Left lobe of liver (tissue), 2 donors: ENCODE data around the gene MTFMT. TPM values are rescaled to one million over a fixed set of nuclear protein-coding genes. Genes with fewer than 3 reads are reported as not detected.
A peak's percentile ranks its signal among the peaks of the same experiment; 100 is the strongest.
"Not testable (repeated sequence)": the region's sequence is repeated elsewhere in the genome, so short reads cannot be mapped to it uniquely, and the experiment has no call there.

ENCODE experiments used
- ATAC-seq: fragments of 200-7000 bp; cut with Tn5 transposase; one replicate; pipeline ENCODE4 v1.9.1; 2020; ENCODE audit warnings: mild to moderate bottlenecking, moderate library complexity
- DNase-seq: peaks from one replicate; pipeline ENCODE4 v3.0.0-alpha.2; 2020; ENCODE audit warnings: low spot score
- total RNA-seq: library from RNA; stranded (reverse); gene quantifications from one replicate; pipeline ENCODE4 v1.2.1, GENCODE V29; 2021
- donor health status: DM: no; HTN: no; CAD: no; lungs with moderate emphysema.
- donor health status: DM: no; HTN: yes; CAD: no.

MTFMT gene
- total RNA-seq = 9.9 TPM

DNA sequence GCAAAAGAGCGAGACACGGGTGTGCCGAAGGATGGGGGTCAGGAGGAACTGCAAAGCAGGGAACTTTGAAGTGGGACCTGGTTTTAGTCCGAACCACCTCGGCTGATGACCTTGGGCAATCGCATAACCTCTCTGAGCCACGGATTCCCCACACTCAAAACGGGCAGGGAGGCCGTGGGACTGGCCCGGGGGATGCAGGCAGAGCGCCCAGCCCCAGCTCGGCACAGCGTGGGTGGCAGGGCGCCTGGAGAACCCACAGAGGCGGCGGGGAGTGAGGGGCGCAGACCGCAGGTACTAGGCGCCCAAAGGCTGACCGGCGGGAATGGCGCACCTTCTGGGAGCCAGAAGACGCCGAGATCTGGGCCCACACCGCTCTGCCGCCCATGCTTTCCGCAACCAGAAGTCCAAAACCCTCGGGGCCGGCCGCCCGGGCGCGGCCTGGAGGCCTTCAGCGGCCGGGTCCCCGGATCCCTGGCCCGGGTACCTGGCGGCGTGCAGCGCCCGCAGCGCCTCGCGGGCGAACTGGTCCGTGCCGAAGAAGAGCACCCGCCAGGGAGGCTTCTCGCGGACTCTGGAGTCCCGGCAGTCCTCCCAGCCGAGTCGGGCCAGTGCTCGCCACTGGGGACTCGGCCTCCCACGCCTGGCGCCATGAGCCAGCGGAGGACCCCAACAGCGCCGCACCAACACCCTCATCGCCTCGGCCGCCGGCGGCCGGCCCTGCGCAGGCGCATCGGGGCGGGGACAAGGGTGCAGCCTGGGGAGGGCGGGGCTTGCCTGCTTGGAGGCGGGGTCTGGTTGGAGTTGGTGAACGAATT is at the start of gene MTFMT:
TSS of gene MTFMT (minus strand) at position 719 of the 815 bp plus-strand sequence. CDS start at position 693, 26 bp downstream.
- DNase-seq (peak; percentile 93), ATAC-seq (peak; percentile 83)

DNA sequence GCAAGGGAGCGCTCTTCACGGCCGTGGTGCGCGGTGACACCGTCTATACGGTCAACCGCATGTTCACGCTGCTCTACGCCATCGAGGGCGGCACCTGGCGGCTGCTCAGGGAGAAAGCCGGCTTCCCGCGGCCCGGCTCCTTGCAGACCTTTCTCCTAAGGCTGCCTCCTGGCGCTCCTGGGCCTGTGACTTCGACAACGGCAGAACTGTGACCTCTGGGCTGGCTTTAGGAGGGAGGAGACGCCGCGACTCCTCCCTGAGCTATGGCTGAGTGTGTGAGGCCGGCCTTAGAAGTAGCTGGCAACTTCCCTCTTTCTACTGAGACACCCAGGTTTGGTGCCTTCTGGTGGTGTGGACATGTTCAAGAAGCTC is 48.5 kb upstream of the MTFMT start:
- no peak for DNase-seq
- ATAC-seq = peak; percentile 81

DNA sequence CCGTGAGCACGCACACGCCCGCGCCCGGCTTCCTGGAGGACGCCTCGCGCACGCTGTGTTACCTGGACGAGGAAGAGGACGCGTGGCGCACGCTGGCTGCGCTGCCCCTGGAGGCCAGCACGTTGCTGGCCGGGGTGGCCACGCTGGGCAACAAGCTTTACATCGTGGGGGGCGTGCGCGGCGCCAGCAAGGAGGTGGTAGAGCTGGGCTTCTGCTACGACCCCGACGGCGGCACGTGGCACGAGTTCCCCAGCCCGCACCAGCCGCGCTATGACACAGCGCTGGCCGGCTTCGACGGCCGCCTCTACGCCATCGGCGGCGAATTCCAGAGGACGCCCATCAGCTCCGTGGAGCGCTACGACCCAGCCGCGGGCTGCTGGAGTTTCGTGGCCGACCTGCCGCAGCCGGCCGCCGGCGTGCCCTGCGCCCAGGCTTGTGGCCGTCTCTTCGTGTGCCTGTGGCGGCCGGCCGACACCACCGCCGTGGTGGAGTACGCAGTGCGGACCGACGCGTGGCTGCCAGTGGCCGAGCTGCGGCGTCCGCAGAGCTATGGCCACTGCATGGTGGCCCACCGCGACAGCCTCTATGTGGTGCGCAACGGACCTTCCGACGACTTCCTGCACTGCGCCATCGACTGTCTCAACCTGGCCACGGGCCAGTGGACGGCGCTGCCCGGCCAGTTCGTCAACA is 48.0 kb upstream of the MTFMT start:
- no peak for DNase-seq
- ATAC-seq = no peak

DNA sequence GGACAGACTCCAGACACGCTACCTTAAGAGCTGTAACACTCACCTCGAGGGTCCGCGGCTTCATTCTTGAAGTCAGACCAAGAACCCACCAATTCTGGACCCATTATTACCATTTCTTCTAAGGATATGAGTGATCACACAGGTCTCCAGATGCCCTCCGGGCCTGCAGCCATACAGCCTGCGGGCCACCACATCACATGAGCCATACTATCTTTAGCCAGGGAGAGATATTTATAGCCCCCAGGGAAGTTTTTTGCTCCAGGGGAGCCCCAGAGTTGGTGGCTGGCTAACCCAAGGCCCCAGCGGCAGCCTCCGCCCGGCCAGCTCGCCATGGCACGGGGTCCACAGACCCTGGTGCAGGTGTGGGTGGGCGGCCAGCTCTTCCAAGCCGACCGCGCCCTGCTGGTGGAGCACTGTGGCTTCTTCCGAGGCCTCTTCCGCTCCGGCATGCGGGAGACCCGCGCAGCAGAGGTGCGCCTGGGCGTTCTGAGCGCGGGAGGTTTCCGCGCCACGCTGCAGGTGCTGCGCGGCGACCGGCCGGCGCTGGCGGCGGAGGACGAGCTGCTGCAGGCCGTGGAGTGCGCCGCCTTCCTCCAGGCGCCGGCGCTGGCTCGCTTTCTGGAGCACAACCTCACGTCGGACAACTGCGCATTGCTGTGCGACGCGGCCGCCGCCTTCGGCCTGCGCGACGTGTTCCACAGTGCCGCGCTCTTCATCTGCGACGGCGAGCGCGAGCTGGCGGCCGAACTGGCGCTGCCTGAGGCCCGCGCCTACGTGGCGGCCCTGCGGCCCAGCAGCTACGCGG is 47.2 kb upstream of the MTFMT start, which contains the start of gene KBTBD13:
TSS of gene KBTBD13 (plus strand) at position 261 of the 805 bp plus-strand sequence. CDS start at position 331, 70 bp downstream.
- ATAC-seq (no peak), DNase-seq (no peak)

DNA sequence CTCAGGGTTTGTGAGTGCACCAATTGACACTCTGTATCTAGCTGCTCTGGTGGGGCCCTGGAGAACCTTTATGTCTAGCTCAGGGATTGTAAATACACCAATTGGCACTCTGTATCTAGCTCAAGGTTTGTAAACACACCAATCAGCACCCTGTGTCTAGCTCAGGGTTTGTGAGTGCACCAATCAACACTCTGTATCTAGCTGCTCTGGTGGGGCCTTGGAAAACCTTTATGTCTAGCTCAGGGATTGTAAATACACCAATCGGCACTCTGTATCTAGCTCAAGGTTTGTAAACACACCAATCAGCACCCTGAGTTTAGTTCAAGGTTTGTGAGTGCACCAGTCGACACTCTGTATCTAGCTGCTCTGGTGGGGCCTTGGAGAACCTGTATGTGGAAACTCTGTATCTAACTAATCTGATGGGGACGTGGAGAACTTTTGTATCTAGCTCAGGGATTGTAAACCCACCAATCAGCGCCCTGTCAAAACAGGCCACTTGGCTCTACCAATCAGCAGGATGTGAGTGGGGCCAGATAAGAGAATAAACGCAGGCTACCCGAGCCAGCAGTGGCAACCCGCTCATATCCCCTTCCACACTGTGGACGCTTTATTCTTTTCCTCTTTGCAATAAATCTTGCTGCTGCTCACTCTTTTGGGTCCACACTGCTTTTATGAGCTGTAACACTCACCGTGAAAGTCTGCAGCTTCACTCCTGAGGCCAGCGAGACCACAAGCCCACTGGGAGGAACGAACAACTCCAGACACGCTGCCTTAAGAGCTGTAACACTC is 46.4 kb upstream of the MTFMT start:
- not testable (repeated sequence) for ATAC-seq, DNase-seq

DNA sequence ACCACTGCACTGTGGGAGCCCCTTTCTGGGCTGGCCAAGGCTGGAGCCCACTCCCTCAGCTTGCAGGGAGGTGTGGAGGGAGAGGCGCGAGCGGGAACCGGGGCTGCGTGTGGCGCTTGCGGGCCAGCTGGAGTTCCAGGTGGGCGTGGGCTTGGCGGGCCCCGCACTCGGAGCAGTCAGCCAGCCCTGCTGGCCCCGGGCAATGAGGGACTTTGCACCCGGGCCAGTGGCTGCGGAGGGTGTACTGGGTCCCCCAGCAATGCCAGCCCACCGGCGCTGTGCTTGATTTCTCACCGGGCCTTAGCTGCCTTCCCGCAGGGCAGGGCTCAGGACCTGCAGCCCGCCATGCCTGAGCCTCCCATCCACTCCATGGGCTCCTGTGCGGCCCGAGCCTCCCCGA is 45.5 kb upstream of the MTFMT start:
- not testable (repeated sequence) for DNase-seq

DNA sequence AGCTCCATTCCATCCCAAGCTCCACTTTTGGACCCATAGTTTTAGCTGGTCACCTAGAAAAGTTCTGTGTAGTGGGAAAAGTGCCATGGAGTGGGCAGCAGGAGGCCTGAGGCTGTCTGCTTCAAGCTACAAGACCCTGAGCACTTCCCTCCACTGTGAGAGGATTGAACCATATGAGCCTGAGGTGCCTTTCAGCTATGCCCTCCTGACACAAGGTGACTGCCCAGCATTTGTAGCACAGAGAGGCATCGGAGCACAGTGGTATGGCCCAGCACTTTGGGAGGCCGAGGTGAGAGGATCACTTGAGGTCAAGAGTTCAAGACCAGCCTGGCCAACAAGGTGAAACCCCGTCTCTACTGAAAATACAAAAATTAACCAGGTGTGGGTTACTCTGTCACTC is 43.2 kb upstream of the MTFMT start:
- no peak for ATAC-seq
- no peak for DNase-seq

More for the DNA sequence above, 45.5 kb upstream of the MTFMT start:
- ATAC-seq = not testable (repeated sequence)

DNA sequence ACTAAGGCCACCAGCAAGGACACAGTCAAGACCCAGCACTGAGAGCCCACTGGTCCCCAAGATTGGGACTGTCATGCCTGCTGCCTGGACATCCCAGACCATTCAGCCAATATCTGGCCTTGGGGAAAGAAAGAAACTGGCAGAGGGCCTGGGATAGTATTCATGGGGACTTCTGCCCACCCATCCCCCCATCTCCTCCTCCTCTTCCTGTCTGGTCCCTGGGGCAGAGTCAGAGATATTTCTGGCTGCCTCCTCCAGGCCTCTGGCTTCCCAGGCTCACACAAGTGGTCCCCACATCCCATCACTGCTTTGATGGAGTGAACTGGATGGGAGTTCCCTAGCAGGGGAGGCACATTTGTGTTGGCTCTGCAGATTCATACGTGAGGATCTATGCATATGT is 42.6 kb upstream of the MTFMT start:
- no peak for ATAC-seq
- DNase-seq = no peak

DNA sequence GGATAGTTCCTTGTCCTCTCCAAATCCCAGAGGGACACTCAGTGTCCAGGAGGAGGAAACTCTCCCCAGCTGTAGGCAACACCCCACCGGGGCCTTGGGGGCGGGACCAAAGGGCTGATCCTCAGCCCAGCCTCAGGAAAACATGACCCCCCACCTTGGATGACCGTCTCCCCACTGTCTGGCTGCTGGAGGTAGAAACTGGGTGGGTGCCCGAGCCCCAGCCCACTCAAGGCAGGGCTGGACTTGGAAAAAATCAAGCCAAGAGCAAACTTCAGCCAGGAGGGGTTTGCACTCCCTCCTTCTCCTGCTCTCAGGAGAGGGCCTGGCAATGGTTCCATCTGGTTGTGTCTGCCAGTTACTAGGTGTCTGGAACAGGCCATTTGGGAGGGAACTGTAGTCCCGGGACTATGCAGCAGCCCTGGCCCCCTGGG is 42.0 kb upstream of the MTFMT start:
- no peak for ATAC-seq
- DNase-seq = no peak

DNA sequence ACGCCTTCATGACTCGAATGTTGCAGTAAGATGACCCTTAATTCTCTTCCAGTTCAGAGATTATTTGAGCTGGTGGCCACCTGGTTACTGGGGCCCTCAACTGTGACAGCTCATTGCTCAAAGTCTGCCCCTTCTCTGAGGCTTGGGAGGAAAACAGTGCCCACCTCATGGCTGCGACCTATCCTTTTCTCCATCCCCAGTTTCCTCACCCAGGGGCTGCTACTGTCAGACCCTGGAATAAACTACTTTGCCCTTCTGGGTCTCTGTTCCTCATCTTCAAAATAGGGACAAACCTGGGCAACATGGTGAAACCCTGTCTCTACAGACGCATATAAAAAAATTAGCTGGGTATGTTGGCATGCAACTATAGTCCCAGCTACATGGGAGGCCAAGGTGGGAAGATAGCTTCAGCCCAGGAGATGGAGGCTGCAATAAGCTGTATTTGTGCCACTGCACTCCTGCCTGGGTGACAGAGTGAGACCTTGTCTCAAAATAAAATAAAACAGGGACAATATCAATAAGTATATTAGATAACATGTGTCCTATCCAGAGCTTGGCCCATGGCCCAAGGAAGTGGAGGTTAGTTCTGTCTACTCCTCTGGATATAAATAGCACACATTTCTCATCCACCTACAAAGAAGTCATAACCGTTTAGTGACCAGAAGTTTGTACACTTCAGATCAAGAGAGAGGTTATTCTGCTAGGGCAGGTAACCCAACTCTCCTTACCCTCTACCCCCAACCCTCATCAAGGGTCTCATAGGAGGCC is 40.5 kb upstream of the MTFMT start:
- DNase-seq = no peak
- ATAC-seq = no peak

DNA sequence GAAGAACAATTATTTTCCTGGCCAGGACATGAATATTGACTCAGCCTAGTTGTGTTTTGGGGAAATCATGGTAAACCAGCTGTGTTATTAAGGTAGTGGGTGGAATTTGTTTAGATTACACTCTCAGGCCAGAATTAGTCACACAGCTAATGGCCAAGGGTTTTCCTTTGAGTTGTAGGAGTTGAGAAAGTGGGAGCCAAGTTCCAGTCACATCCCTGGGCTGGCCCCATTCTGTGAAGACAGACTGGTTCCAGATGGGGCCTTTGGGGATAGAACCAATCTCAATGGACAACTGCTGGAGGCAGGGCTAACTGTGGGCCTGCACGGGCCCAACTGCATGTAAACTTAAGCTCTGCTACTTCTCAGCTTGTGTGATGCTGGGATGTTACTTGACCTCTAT is 39.7 kb upstream of the MTFMT start:
- ATAC-seq (no peak), DNase-seq (no peak)

DNA sequence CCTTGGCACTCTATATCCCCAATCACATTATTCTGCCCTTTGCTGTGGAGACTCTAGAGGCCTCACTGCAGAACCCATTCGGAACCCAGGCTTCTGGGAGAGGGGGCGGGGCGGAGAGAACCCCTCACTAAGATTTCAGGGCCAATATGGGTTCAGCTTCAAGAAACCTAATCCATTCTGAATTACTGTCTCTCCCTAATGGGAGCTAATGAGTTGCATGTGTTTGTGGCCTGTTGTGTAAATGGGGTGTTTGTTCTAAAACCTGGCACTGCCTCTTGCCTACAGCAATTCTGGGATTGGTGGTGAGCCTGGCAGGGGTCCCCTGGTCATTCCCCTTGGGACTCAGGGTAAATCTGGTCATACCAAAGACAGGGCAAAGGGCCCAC is 39.0 kb upstream of the MTFMT start:
- DNase-seq (no peak), ATAC-seq (no peak)

DNA sequence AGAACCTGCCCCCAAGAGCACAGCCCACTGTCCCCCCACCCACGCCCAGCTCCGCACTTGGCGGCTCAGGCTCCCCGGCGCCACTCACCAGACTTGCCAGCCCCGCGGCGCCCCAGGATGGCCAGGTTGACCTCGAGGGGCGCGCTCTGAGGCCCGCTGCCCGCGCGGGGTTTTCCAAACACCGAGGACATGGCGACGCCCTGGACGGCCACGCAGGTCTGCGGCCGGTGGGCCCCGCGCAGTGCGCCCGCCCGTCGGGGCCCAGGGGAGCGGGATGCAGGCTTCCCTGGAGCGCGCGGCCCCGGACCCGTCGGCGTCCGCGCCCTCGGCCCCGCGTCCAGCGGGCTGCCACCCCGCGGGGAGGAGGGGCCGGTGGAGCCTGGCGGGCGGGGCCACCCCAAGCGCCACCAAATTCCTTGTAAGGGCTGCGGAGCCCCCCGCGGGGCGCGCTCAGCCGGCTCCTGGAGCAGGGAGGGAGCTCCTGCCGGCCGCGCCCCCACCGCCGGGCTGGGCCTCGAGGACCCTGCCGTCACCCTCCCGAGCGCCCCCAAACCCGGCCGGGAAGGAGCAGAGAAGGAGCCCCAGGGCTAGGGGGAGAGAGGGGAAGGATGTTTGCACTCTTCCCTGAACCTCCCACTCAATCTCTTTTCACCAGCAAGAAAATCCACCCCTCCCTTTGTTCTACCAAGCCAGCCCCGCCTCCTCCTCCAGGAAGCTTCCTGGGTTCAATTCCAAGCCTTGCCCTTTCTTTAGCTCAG is 38.4 kb upstream of the MTFMT start, which contains the start of gene RASL12:
TSS of gene RASL12 (minus strand) at position 347 of the 758 bp plus-strand sequence. CDS start at position 191, 156 bp downstream.
- ATAC-seq (no peak), DNase-seq (no peak)

DNA sequence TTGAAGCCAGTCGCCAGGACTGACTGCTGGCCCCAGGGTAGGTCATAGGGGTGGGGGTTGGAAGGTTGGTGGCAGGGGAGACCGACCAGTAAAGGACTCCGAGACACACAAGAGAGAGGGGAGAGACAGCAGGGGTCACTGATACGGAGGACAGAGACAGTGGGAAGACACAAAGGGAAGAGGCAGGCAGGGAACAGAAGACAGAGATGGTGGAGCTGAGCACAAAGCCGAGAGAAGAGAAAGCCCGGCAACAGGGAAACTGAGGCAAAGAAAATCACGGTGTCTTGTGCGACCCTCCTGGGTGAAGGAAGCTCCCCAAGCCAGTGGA is 37.8 kb upstream of the MTFMT start:
- no peak for DNase-seq
- no peak for ATAC-seq

DNA sequence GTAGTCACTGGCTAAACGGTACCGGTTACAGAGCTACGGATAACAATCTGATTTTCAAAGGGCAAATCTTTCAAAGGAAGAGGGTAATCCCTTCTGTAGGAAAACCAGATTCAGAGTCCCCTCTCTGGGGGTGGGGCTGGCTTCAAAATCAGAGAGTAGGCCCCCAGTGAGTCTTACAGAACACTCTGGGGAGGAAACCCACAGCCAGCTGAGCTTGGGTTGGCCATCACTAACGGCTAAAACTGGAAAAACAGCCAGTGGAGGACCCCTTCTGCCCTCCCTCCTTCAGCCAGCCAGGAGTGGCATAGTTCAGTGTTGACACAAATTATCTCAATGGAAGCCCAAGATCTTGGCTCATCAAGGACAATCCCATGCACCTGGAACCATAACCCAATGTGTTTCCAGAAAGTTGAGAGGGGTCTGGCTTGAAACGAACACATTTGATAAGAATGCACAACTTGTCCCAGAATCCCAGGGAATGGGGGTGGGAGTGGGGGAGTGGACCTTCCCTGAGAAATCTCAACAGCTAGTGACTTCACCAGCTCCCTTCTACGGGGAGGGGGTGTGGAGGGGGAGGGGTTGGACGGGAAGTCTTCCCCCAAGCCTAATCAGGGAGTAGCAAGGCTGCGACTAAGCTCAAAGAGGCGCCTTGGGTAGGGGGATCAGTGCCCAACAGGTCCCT is 37.3 kb upstream of the MTFMT start:
- no peak for ATAC-seq
- DNase-seq = no peak

DNA sequence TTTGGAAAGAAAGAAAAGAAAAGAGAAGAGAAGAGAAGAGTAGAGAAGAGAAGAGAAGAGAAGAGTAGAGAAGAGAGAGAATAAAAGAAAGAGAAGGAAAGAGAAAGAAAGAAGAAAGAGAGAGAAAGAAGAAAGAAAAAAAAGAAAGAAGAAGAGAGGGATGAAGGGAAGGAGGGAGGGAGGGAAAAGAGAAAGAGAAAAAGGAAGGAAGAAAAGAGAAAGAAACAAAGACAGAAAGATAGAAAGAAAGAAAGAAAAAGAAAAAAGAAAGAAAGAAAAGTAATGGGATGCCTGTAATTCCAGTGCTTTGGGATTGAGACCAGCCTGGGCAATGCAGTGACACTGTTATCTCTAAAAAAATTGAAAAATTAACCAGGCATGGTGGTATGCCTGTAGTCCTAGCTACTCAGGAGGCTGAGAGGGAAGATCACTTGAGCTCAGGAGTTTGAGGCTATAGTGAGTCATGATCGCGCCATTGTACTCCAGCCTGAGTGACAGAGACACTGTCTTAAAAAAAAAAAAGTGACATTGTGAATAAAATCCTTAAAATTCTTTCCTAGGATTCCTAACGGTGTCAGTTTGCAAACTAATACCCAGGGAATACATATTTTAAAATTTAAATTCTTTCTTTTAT is 36.7 kb upstream of the MTFMT start:
- ATAC-seq (no peak), DNase-seq (no peak)

DNA sequence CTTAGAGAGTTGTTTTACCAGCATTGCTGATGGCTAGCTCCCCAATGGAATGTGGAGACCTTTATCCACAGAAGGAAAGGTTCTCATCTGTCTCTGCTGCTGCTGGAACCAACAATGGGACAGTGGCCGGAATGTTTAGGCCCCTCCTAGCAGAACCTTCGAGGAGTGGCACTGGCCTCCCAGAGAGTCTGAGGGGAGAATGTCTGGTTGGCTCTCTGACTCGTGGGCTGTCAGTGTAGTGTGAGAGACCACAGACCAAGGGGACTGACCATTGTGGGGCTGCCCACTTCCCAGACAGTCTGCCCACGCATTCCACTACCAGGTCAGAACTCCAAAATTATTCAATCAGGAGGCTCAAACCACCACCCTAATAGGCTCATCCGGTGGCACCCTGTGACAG is 33.3 kb upstream of the MTFMT start:
- ATAC-seq (no peak), DNase-seq (no peak)

DNA sequence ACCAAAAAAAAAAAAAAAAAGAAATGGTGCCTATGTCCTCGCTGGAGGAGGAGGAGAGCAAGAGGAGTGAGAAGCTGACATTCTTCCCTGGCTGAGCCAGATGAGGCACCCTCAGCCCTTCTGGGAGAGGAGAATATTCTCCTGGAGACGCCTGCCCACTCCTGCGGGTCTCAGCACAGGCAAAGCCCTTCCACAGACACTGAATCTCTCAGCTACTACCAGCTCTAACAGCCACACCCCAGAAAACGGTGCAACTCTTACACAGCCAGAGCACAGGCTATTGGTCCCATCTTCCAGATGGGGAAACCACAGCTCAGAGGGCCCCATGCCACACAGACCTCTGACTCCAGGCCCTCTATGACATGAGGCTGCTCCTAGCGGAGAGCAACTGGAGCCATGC is 32.6 kb upstream of the MTFMT start:
- DNase-seq = no peak
- no peak for ATAC-seq
